Body of pancreas (tissue), 4 donors: ENCODE results near the gene AK1.

Experiments used
- POLR2A ChIP-seq, 3 donors: fragments of 450-650 bp; IDR thresholded peaks; one replicate each; pipeline ENCODE4 v1.6.1; 2016; ENCODE audit warnings: antibody characterized with exemption in 3 of 3, mild to moderate bottlenecking in 2 of 3
- TF ChIP-seq, protein P1 (sequence below), 7 experiments: fragments of 450-650 bp in 4 of 7; fragments of 200-600 bp in 3 of 7; sonication (generic) in 3 of 7; IDR thresholded peaks; one replicate each; pipeline ENCODE4 v1.5.1; 2016 to 2019; ENCODE audit warnings: antibody characterized with exemption in 7 of 7

- TF ChIP-seq, protein P1, sequence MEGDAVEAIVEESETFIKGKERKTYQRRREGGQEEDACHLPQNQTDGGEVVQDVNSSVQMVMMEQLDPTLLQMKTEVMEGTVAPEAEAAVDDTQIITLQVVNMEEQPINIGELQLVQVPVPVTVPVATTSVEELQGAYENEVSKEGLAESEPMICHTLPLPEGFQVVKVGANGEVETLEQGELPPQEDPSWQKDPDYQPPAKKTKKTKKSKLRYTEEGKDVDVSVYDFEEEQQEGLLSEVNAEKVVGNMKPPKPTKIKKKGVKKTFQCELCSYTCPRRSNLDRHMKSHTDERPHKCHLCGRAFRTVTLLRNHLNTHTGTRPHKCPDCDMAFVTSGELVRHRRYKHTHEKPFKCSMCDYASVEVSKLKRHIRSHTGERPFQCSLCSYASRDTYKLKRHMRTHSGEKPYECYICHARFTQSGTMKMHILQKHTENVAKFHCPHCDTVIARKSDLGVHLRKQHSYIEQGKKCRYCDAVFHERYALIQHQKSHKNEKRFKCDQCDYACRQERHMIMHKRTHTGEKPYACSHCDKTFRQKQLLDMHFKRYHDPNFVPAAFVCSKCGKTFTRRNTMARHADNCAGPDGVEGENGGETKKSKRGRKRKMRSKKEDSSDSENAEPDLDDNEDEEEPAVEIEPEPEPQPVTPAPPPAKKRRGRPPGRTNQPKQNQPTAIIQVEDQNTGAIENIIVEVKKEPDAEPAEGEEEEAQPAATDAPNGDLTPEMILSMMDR (IDR thresholded peaks at IDR 0.05) = no peak
- TF ChIP-seq POLR2A (IDR thresholded peaks at IDR 0.05) = no peak
These were observed 27.1 kb downstream of the AK1 start for GRCh38 chr9:127850286-127850830.
